HG03432 (cell line): Measurements from ENCODE around the gene CENPU.
"Not testable (repeated sequence)": the region's sequence is repeated elsewhere in the genome, so short reads cannot be mapped to it uniquely, and the experiment has no call there.

ENCODE experiments used
- ATAC-seq: cut with Tn5 transposase; IDR thresholded peaks from one replicate; pipeline ENCODE4 v1.9.1; 2021; ENCODE audit warnings: mild to moderate bottlenecking, moderate library complexity; ENCODE audit not compliant: unreplicated experiment

The CENPU gene

DNA sequence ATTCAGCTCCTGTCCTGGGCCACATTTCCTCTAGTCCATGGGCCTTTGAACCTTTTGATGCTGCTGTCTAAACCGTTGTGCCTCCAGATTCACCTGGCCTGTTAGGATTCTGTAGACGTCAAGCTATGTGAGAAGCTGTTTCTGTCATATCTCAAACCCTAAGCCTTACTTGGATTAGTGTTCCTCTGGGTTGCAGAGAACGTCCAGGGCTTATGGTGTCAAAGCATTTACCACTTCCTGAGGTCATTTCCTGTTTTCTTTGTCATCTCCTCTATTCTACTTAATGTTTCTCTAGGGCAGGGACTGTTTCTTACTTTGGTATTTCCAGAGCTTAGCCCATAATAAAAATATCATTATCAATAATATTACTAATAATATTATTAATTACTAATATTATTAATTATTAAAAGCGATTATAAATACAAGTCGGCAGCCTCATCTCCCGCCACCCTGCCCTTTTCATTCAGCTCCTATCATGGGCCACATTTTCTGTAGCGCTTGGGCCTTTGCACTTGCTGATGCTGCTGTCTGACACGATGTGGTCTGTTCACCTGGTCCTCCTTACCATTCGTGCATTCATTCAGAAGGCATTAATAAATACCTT lies 65.3 kb downstream of the CENPU start:
- no peak for ATAC-seq

DNA sequence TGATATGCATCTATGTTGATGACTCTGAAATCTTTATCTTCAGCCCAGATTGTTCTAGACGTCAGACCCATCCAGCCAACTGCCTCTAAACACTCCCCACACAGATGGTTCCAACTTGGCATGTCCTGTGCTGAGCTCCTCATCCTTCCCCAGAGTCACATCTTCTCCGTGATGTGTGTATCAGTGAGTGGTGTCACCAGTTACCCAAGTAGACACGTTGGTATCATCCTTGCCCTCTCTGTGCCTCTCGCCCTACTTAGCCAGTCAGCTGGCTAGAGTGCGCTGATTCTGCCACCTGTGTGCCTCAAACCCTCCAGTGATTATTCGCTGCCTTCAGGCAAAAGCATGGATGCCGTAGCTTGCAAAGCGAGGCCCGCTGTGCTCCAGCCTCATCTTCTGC lies 65.8 kb downstream of the CENPU start:
- ATAC-seq: no peak

- no peak for ATAC-seq
Measured at GRCh38 chr4:184666670-184667069, 67.2 kb downstream of the CENPU start.

GRCh38 chr4:184664445-184665210 lies 69.3 kb downstream of the CENPU start:
- no peak for ATAC-seq

DNA sequence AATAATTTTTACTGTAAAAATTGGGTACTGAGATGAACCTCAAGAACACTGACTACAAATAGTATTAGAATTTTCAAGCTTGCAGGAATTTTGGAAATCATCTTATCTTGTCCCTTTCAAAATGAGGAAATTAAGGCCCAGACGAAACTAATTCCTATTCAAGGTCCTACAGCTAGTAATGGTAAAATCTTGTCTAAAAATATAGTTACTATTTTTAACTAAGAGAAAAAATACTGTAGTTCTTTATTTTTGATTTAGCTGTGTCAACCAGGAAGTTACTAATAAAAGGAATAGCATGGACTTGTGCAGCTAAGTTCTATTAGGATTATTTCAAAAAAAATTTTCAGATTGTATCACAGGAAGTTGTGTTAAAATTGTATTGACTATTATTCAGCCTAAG lies 71.7 kb downstream of the CENPU start:
- no peak for ATAC-seq

DNA sequence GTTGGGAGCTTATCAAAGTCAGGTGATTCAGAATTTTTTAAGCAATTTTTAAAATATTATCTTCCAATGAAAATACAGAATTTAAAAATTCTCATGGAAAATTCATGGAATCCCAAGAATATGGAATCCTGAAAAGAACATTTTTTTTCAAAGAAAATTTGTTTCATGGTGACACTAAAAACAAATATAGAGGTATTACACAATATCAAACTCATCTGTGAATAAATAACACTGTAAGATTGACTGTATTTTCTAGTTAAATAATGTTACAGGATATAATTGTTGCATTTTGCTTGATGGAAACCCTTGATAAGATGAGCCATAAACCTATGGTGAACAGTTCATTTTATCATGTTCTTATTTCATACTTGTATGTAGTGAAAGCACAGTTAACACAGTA lies 72.9 kb downstream of the CENPU start:
- ATAC-seq: no peak

GRCh38 chr4:184657820-184658219 lies 76.1 kb downstream of the CENPU start:
- ATAC-seq: not testable (repeated sequence)

- no peak for ATAC-seq
Measured at GRCh38 chr4:184657144-184657543, 76.8 kb downstream of the CENPU start.

- no peak for ATAC-seq
Measured at GRCh38 chr4:184655889-184656869, 77.7 kb downstream of the CENPU start.

DNA sequence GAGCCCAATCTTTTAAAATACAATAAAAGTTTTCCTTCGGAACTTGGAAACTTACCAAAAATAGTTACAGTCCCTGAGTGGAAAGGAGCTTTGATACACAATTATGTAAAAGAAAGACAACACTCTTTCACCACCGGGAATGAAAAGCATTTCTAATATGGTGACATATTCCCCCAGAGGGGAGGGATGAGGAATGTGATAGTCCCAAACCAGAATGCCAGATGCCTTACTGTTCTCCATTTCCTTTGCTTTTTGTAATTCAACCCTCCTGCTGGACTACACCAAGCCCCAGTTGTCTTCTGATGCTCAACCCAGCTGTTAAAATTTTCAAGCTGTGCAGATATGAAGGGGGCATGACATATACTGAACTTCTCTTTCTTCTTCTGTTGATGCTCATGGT lies 80.2 kb downstream of the CENPU start:
- ATAC-seq: no peak

DNA sequence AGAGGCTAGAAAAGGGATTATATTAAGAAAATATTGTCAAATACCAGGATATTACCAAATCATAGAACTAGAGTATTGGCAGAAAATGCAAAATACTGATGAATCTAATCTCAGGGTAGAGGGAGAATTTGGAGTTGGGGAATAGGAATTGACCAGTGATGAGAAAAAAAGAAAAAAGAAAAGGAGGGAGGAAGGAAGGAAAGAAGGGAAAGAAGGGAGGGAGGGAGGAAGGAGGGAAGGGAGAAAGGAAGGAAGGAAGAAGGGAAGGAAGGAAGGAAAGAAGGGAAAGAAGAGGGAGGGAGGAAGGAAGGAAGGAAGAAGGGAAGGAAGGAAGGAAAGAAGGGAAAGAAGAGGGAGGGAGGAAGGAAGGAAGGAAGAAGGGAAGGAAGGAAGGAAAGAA lies 81.2 kb downstream of the CENPU start:
- ATAC-seq: not testable (repeated sequence)

GRCh38 chr4:184651899-184652298 lies 82.0 kb downstream of the CENPU start:
- ATAC-seq: no peak

- ATAC-seq: peak; percentile 7
Measured at GRCh38 chr4:184649971-184650855, 83.7 kb downstream of the CENPU start.

GRCh38 chr4:184649026-184649970 lies 84.6 kb downstream of the CENPU start, which contains the start of the genes CASP3 and PRIMPOL:
Gene CASP3 (minus strand): TSS chr4:184649447. CDS start chr4:184638453, 10,994 bp downstream.
Gene PRIMPOL (plus strand): TSS chr4:184649738. CDS start chr4:184657141, 7,403 bp downstream.
- ATAC-seq: peak; percentile 89

DNA sequence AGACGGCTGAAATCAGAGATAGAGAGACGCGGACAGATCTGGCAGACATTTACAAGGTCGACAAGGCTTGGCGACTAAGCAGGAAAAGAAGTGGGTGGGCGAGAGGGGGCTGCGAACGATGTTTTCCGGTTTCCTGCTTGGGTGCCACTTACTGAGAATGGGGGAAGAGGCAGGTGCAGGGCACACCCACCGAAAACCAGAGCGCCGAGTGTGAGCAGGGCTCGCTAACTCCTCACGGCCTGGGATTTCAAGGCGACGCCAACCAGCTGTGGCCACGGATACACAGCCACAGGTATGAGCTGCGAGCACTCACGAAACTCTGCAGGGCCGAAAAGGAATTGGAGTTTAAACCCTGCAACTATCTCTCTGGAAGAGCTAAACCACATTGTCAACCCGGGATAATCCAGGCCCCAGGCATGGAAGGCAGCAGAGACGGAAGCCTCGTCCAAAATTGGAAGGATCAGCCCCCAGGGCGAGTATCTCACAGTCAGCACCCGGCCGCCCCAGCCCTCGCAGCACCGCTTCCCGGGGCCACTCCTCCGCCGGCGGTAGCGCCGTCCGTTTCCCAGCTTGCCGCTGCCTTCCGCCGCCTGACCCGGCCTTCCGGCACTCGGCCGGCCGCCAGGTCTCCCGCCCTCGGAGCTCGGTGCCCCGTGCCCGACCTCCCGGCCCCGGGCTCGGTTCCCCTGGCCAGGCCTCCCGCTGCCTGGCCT lies 85.4 kb downstream of the CENPU start:
- peak; percentile 37 for ATAC-seq

DNA sequence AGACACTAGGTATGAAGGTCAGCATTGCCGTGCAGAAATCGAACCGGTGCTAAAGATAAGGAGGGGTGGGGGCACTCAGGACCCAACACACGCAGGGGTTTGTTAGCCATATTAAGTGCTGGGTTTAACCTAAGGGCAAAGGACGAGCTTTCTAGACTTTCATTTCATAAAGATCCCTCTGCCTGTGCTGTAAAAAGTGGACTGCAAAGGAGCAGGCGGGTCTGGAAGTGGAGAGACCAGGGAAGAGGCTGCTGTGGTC lies 85.9 kb downstream of the CENPU start:
- ATAC-seq: no peak

- no peak for ATAC-seq
Measured at GRCh38 chr4:184647266-184648053, 86.4 kb downstream of the CENPU start.
